ENCODE measurements around the gene COX6A1. TPM values are rescaled to one million over a fixed set of nuclear protein-coding genes. Genes with fewer than 3 reads are reported as not detected.

The COX6A1 gene
- total RNA-seq, 1 donor from 2014 or later, result 312 TPM

Other genes with a start within 250 kb of the COX6A1 start
- gene GCN1, start 243.4 kb upstream of the COX6A1 start, total RNA-seq, result 97.0 TPM
- gene RPLP0, start 237.0 kb upstream of the COX6A1 start, total RNA-seq, result 1,415 TPM
- gene PXN, start 172.4 kb upstream of the COX6A1 start, total RNA-seq, result 123 TPM
- gene RNU4-2, start 146.2 kb upstream of the COX6A1 start, total RNA-seq, result 7,466 TPM
- 976 TPM for gene RNU4-1, start 144.9 kb upstream of the COX6A1 start, total RNA-seq
- 1.6 TPM for gene SIRT4, start 135.8 kb upstream of the COX6A1 start, total RNA-seq
- 1.8 TPM for gene PLA2G1B, start 110.3 kb upstream of the COX6A1 start, total RNA-seq
- gene MSI1, start 68.9 kb upstream of the COX6A1 start, total RNA-seq, result 0.58 TPM
- 19.9 TPM for gene TRIAP1, start 8.3 kb downstream of the COX6A1 start, total RNA-seq
- gene GATC, start 8.3 kb downstream of the COX6A1 start, total RNA-seq, result 27.7 TPM
- 120 TPM for gene SRSF9, start 31.6 kb downstream of the COX6A1 start, total RNA-seq
- gene DYNLL1, start 58.0 kb downstream of the COX6A1 start, total RNA-seq, result 142 TPM
- gene COQ5, start 91.0 kb downstream of the COX6A1 start, total RNA-seq, result 23.3 TPM
- 224 TPM for gene RNF10, start 96.2 kb downstream of the COX6A1 start, total RNA-seq
- 33.8 TPM for gene POP5, start 143.3 kb downstream of the COX6A1 start, total RNA-seq
- gene CABP1, start 202.5 kb downstream of the COX6A1 start, total RNA-seq, result 5.5 TPM
- 154 TPM for gene MLEC, start 249.0 kb downstream of the COX6A1 start, total RNA-seq